ENCODE measurements around the gene PCDHGC3.
"Not testable (repeated sequence)": the region's sequence is repeated elsewhere in the genome, so short reads cannot be mapped to it uniquely, and the experiment has no call there.

The PCDHGC3 gene

DNA sequence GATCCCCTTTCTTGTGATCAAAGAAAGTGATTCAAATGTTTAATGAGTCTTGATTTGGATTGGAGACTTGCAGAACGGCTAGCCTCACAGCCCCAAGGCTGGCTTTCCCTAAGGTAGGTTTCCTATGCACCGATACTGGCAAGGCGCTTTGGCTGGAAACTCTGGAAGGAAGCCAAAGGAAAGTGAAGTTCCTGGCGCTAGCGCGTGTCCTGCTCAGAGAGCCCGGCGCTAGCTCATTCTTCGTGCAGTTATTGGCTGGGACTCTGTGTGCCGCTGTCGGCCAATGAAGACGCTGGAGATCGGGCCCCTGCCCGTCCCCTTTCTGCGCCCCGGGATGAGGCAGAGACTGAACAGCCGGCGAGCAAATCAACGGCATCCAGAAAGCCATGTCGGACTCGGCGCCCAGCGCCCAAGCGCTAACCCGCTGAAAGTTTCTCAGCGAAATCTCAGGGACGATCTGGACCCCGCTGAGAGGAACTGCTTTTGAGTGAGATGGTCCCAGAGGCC, at the start of gene PCDHGC3:
Gene PCDHGC3, plus strand, starts transcription at position 342 of the 507 bp plus-strand sequence. Its CDS starts 151 bp downstream, at position 493.
- DNase-seq (ENCODE audit: low spot score) = no peak

DNA sequence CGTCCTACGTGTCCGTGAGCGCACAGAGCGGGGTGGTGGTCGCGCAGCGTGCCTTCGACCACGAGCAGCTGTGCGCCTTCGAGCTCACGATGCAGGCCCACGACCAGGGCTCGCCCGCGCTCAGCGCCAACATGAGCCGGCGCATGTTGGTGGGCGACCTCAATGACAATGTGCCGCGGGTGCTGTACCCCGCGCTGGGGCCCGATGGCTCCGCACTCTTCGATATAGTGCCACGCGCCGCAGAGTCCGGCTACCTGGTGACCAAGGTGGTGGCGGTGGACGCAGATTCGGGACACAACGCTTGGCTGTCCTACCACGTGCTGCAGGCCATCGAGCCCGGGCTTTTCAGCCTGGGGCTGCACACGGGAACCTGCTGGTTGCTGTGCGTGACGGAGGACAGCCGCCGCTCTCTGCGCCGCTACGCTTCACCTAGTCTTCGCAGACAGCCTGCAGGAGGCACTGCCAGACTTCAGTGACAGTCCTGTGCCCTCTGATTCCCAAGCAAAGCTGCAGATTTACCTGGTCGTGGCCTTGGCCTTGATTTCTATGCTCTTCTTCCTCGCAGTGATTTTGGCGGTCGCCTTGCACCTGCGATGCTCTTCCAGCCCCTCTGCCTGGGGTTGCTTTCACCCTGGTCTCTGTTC, 47.9 kb upstream of the PCDHGC3 start:
- no peak for DNase-seq (ENCODE audit: low spot score)

DNA sequence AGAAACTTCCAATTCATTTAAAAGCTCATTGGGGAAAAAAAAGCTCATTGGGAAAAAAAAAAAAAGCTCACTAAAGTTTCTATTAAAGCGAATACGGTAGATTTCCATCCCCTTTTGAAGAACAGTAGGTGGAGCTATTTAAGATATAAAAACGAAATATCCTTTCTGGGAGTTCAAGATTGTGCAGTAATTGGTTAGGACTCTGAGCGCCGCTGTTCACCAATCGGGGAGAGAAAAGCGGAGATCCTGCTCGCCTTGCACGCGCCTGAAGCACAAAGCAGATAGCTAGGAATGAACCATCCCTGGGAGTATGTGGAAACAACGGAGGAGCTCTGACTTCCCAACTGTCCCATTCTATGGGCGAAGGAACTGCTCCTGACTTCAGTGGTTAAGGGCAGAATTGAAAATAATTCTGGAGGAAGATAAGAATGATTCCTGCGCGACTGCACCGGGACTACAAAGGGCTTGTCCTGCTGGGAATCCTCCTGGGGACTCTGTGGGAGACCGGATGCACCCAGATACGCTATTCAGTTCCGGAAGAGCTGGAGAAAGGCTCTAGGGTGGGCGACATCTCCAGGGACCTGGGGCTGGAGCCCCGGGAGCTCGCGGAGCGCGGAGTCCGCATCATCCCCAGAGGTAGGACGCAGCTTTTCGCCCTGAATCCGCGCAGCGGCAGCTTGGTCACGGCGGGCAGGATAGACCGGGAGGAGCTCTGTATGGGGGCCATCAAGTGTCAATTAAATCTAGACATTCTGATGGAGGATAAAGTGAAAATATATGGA, 45.2 kb upstream of the PCDHGC3 start, which contains the start of gene PCDHGA12:
Gene PCDHGA12, plus strand, starts transcription at position 176 of the 782 bp plus-strand sequence. Its CDS starts 253 bp downstream, at position 429.
- DNase-seq (ENCODE audit: low spot score) = no peak

DNA sequence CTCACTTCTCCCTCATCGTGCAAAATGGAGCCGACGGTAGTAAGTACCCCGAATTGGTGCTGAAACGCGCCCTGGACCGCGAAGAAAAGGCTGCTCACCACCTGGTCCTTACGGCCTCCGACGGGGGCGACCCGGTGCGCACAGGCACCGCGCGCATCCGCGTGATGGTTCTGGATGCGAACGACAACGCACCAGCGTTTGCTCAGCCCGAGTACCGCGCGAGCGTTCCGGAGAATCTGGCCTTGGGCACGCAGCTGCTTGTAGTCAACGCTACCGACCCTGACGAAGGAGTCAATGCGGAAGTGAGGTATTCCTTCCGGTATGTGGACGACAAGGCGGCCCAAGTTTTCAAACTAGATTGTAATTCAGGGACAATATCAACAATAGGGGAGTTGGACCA, 44.5 kb upstream of the PCDHGC3 start:
- no peak for DNase-seq (ENCODE audit: low spot score)

DNA sequence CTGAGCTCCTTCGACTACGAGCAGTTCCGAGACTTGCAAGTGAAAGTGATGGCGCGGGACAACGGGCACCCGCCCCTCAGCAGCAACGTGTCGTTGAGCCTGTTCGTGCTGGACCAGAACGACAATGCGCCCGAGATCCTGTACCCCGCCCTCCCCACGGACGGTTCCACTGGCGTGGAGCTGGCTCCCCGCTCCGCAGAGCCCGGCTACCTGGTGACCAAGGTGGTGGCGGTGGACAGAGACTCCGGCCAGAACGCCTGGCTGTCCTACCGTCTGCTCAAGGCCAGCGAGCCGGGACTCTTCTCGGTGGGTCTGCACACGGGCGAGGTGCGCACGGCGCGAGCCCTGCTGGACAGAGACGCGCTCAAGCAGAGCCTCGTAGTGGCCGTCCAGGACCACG, 43.5 kb upstream of the PCDHGC3 start:
- not testable (repeated sequence) for DNase-seq (ENCODE audit: low spot score)

DNA sequence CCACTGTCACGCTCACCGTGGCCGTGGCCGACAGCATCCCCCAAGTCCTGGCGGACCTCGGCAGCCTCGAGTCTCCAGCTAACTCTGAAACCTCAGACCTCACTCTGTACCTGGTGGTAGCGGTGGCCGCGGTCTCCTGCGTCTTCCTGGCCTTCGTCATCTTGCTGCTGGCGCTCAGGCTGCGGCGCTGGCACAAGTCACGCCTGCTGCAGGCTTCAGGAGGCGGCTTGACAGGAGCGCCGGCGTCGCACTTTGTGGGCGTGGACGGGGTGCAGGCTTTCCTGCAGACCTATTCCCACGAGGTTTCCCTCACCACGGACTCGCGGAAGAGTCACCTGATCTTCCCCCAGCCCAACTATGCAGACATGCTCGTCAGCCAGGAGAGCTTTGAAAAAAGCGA, 43.0 kb upstream of the PCDHGC3 start:
- not testable (repeated sequence) for DNase-seq (ENCODE audit: low spot score)

DNA sequence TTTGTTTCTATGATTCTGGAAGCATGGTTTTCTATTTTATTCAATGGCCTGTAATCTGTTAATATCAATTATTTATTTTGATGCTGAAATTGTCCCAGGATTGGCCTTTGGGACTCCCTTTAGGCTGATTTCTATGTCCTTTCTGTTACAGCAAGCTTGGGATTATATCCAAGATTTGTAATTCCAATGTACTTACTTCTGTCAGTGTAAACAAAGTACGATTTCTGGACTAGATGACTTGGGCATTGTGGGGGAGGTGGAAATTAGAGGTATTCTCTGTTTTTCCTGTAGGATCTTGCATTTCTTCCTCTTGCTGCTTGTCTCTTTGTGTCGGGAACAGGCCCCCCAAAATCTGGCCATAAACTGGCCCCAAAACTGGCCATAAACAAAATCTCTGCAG, 41.8 kb upstream of the PCDHGC3 start:
- no peak for DNase-seq (ENCODE audit: low spot score)

DNA sequence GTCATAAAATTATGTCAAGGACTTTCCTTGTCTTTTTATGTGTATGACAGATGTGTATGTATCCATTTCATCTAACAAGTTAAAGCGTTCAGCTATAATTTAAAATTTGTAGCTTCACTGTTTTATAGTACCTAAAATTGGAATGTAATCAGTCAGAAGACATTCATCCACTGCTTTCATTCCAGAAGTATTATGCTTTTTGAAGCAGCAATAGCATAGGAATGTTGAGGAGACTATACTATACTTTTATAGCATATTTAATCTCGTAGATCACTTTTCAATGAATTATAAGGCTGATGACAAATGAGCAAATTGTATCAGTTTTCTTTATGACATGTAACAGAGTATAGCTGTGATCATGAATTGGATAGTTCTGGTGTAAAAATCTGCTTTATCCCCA, 38.5 kb upstream of the PCDHGC3 start:
- no peak for DNase-seq (ENCODE audit: low spot score)

DNA sequence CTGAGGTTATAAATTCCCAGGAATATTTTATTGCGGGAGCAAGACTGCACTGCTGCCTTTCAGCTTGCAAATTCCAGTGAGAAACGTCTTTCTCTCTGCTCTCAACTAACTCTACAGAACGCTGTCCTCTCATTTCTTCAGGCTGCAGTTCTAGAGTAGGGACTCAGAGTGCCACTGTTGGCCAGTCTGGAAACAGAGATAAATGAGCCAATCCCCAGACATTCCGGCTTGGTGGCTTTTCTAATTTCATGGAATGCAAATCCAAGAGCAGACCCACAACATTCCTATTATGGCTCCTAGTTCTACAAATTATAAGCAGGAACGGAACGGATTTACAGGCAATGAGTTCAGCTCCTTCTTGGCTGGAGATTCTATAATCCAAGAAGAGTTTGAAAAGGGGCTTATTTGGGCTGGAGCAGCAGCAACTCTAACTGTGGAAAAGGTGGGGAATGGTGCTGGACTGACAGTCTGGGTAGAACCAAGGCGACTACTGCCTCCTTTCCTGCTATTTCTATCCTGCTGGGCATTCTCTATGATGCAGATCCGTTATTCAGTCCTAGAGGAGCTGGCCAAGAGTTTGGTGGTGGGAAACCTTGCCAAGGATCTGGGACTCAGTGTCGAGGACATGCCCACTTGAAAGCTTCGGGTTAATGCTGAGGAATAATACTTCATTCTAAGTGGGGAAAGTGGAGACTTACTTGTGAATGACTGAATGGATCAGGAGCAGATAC, 36.2 kb upstream of the PCDHGC3 start:
- no peak for DNase-seq (ENCODE audit: low spot score)

DNA sequence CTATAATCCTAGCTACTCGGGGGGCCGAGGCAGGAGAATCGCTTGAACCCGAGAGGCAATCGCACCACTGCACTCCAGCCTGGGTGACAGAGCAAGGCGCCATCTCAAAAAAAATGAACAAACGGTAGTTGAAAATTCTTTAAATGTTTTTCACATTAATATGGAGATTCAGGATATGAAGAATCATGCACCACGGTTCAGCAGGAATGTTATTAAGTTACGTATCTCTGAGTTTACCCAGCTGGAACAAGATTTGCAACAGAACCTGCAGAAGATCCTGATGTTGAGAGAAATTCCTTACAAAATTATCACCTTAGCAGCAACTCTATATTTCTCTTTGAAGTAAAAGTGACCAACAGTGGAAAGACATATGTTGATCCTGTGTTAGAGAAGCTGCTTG, 35.4 kb upstream of the PCDHGC3 start:
- DNase-seq (ENCODE audit: low spot score) = no peak

DNA sequence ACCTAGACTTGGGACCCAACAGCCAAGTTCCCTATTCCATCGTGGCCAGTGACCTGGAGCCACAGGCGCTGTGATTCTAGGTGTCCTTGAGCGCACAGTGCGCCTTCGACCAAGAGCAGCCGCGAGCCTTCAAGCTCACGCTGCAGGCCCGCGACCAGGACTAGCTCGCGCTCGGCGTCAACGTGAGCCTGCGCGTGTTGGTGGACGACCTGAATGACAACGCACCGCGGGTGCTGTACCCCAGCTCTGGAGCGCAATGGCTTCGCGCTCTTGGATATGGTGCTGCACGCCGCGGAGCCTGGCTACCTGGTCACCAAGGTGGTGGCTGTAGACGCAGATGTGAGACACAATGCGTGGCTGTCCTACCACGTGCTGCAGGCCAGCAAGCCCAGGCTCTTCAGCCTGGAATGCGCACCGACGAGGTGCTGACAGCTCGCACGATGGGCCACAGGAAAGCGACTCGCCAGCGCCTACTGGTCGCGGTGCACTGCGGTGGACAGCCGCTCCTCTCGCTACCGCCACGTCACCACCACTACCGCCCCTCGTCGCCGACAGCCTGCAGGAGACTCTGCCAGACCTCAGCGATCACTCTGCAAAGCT, 34.1 kb upstream of the PCDHGC3 start:
- DNase-seq (ENCODE audit: low spot score) = no peak

DNA sequence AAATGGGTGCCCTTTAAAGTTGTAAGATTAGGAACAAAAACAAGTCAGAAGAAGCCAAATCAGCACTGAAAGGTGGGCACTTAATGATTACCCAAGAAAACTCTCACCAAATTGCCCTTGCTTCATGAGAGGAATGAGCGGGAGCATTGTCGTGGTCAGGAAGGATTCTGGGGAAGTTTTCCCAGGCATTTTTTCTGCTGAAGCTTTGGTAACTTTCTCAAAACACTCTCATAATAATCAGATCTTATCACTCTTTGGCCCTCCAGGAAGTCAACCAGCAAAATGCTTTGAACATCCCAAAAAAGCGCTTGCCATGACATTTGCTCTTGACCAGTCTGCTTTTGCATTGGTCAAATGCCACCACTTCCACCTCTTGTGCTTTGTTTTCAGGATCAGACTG, 10.4 kb upstream of the PCDHGC3 start:
- no peak for DNase-seq (ENCODE audit: low spot score)

DNA sequence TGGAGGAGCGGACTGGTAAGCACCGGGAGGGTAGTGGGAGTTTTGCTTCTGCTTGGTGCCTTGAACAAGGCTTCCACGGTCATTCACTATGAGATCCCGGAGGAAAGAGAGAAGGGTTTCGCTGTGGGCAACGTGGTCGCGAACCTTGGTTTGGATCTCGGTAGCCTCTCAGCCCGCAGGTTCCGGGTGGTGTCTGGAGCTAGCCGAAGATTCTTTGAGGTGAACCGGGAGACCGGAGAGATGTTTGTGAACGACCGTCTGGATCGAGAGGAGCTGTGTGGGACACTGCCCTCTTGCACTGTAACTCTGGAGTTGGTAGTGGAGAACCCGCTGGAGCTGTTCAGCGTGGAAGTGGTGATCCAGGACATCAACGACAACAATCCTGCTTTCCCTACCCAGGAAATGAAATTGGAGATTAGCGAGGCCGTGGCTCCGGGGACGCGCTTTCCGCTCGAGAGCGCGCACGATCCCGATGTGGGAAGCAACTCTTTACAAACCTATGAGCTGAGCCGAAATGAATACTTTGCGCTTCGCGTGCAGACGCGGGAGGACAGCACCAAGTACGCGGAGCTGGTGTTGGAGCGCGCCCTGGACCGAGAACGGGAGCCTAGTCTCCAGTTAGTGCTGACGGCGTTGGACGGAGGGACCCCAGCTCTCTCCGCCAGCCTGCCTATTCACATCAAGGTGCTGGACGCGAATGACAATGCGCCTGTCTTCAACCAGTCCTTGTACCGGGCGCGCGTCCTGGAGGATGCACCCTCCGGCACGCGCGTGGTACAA, 556 bp downstream of the PCDHGC3 start:
- DNase-seq (ENCODE audit: low spot score) = no peak

DNA sequence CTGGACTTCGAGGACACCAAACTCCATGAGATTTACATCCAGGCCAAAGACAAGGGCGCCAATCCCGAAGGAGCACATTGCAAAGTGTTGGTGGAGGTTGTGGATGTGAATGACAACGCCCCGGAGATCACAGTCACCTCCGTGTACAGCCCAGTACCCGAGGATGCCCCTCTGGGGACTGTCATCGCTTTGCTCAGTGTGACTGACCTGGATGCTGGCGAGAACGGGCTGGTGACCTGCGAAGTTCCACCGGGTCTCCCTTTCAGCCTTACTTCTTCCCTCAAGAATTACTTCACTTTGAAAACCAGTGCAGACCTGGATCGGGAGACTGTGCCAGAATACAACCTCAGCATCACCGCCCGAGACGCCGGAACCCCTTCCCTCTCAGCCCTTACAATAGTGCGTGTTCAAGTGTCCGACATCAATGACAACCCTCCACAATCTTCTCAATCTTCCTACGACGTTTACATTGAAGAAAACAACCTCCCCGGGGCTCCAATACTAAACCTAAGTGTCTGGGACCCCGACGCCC, 1.3 kb downstream of the PCDHGC3 start:
- no peak for DNase-seq (ENCODE audit: low spot score)

DNA sequence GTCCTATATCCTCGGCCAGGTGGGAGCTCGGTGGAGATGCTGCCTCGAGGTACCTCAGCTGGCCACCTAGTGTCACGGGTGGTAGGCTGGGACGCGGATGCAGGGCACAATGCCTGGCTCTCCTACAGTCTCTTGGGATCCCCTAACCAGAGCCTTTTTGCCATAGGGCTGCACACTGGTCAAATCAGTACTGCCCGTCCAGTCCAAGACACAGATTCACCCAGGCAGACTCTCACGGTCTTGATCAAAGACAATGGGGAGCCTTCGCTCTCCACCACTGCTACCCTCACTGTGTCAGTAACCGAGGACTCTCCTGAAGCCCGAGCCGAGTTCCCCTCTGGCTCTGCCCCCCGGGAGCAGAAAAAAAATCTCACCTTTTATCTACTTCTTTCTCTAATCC, 2.0 kb downstream of the PCDHGC3 start:
- DNase-seq (ENCODE audit: low spot score) = no peak

DNA sequence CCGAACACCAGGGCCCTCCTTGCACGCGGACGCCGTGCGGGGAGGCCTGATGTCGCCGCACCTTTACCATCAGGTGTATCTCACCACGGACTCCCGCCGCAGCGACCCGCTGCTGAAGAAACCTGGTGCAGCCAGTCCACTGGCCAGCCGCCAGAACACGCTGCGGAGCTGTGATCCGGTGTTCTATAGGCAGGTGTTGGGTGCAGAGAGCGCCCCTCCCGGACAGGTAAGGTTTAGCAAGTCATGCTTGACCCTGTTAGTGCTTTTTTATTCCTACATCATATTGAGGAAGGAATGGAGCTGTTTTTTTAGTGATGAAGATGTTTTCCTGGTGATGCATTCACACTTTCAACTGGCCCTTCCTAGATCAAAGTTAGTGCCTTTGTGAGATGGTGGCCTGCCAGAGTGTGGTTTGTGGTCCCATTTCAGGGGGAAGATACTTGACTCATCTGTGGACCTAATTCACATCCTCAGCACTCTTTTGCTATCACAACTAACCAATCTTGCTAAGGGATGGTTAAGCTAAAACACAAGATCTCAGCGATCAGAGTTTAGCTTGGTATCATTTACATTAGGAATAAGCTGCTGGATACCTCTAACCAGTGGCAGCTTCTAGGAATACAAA, 2.7 kb downstream of the PCDHGC3 start:
- DNase-seq (ENCODE audit: low spot score) = no peak

DNA sequence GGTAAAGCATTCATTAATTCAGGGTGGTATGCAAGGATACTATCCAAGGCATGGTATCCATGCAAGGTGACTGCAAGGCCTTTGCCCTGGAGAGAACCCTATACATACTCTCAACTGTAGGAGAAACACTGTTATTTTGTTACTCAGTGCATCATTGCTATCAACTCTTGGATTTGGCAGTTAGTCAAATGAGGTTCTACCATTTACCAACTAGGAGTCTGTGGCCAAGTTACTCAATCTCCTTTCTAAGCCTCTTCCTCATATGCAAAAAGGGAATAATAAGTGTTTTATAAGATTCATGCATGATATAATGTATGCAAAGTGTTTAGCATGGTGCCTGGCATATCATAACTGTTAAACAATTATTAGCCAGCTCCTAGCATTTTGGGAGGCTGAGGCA, 4.0 kb downstream of the PCDHGC3 start:
- DNase-seq (ENCODE audit: low spot score) = no peak

DNA sequence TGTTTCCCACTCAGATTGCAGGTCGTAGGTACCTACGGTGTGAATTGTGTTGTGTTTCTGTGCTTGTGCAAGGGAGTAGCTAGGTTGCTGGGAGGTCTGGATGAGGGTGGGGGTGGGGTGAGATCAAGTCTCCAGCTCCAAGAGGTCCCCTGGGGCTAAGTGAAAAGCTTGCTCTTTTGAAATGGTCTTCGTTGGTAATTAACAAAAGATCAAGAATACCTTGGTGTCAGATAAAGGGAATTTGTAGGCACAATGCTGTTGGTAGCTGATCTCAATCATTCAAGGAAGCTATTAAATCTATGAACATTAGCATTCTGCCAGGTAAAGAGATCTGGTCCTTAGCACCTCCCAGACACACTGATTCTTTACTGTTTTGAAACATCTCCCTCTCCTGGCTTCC, 8.1 kb downstream of the PCDHGC3 start:
- DNase-seq (ENCODE audit: low spot score) = no peak

DNA sequence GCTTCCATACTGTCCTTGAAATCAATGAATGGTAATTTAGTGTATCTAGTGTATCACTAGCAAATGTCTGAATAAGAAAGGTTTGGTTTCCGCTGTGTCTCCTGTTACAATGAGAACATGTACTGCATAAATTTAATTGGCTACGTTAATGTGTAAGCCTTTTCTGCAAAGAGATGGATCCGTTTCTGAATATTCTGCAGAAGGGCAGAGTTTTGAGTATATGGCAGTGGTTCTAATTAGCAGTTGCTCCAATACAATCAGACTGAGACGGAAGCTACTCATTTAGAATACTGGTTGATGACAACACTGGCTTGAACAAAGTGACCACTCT, 8.5 kb downstream of the PCDHGC3 start:
- no peak for DNase-seq (ENCODE audit: low spot score)

DNA sequence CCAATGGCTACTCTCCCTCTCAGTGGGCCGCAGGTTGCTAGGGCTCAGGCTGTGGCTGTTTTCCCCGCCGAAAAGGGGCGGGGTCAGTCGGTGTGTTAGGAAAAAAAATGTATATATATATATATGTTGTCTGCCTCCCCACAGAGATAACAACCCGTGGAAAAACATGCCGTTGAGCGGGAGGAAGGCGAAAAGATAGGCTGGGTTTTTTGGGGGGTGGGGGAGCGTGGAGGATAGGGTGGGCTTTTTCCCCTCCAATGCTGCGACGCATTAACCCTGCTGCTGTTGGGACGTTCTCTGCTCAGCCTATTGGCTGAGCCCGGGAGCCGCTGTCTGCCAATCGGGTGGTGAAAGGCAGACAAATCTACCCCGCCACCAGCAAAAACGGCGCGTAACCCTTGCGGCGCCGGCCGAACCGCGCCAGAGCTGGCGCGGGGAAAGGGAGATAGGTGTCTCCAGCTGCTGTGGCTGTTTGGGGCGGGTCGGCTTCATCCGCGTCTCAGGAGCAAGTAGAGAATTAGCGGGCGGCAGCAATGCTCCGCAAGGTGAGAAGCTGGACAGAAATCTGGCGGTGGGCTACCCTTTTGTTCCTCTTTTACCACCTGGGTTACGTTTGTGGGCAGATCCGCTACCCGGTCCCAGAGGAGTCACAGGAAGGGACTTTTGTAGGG, 9.0 kb downstream of the PCDHGC3 start, which contains the start of gene PCDHGC4:
Gene PCDHGC4, plus strand, starts transcription at position 390 of the 671 bp plus-strand sequence. Its CDS starts 144 bp downstream, at position 534.
- no peak for DNase-seq (ENCODE audit: low spot score)
